Measurements from ENCODE around the gene JMJD8. TPM values are rescaled to one million over a fixed set of nuclear protein-coding genes. Genes with fewer than 3 reads are reported as not detected.
A peak's percentile ranks its signal among the peaks of the same experiment; 100 is the strongest.

Gene JMJD8
- total and polyA plus RNA-seq, 9 of the 15 experiments (the other 6 are each of a cell fraction or from before 2014, with no cell fraction given), result 1.2 to 50.6 (median 29.3) TPM

DNA sequence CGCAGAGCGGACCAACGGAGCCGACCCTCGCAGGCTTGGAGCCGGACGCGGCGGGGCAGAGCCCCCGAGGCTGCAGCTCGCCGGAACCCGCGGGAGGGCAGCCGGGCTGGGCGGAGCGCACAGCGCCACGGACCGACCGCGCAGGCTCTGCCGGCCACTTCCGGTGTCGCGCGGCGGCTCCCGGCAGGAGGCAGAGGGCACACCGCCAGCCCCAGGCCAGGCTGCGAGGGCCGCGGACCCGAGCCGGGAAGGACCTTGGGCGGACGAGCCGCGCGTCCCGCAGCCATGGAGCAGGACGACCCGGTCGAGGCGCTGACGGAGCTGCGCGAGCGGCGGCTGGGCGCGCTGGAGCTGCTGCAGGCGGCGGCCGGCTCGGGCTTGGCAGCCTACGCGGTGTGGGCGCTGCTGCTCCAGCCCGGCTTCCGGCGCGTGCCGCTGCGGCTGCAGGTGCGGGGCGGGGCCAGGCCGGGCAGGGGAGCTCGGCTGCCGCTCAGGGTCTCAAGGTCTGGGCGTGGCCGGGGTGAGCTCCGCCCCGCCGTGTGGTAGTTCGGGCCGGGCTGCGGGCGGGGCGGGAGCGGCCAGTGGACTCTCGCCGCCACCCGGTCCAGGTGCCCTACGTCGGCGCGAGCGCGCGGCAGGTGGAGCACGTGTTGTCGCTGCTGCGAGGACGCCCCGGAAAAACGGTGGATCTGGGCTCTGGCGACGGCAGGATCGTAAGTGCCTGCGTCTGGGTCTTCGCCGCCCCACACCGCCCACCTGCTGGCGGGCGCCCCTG lies 37.0 kb upstream of the JMJD8 start, which contains the start of gene ANTKMT (continued):
- TF ChIP-seq SMARCC2 (IDR thresholded peaks at IDR 0.05; ENCODE audit: low read depth), result no peak
- TF ChIP-seq, protein P1, sequence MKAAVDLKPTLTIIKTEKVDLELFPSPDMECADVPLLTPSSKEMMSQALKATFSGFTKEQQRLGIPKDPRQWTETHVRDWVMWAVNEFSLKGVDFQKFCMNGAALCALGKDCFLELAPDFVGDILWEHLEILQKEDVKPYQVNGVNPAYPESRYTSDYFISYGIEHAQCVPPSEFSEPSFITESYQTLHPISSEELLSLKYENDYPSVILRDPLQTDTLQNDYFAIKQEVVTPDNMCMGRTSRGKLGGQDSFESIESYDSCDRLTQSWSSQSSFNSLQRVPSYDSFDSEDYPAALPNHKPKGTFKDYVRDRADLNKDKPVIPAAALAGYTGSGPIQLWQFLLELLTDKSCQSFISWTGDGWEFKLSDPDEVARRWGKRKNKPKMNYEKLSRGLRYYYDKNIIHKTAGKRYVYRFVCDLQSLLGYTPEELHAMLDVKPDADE (conservative IDR thresholded peaks at IDR 0.05; ENCODE audit: control insufficient read depth, low read depth, low read length), result peak; percentile 82
- 0 out of 2 replicates have a peak, but pooled peaks have one; percentile 17 for TF ChIP-seq IRF2 (CRISPR knock-in tag; IDR thresholded peaks at IDR 0.05)
- peak; percentile 92 for TF ChIP-seq RBFOX2 (IDR thresholded peaks at IDR 0.05; ENCODE audit: low read depth, low read length)
- peak; percentile 73 for TF ChIP-seq POLR2AphosphoS5 (IDR thresholded peaks at IDR 0.05; ENCODE audit: control insufficient read depth, insufficient read depth, low read depth, low read length)
- peak; percentile 42 for TF ChIP-seq FIP1L1 (IDR thresholded peaks at IDR 0.05; ENCODE audit: low read depth, low read length, poor library complexity, severe bottlenecking)
- peak; percentile 17 for TF ChIP-seq PCBP1 (IDR thresholded peaks at IDR 0.05; ENCODE audit: low read depth, low read length, poor library complexity, severe bottlenecking)
- peak; percentile 71 for TF ChIP-seq RBM22 (IDR thresholded peaks at IDR 0.05; ENCODE audit: low read depth, low read length, poor library complexity, severe bottlenecking)
- TF ChIP-seq ZNF695 (CRISPR knock-in tag; IDR thresholded peaks at IDR 0.05), result no peak
- TF ChIP-seq, protein P2, sequence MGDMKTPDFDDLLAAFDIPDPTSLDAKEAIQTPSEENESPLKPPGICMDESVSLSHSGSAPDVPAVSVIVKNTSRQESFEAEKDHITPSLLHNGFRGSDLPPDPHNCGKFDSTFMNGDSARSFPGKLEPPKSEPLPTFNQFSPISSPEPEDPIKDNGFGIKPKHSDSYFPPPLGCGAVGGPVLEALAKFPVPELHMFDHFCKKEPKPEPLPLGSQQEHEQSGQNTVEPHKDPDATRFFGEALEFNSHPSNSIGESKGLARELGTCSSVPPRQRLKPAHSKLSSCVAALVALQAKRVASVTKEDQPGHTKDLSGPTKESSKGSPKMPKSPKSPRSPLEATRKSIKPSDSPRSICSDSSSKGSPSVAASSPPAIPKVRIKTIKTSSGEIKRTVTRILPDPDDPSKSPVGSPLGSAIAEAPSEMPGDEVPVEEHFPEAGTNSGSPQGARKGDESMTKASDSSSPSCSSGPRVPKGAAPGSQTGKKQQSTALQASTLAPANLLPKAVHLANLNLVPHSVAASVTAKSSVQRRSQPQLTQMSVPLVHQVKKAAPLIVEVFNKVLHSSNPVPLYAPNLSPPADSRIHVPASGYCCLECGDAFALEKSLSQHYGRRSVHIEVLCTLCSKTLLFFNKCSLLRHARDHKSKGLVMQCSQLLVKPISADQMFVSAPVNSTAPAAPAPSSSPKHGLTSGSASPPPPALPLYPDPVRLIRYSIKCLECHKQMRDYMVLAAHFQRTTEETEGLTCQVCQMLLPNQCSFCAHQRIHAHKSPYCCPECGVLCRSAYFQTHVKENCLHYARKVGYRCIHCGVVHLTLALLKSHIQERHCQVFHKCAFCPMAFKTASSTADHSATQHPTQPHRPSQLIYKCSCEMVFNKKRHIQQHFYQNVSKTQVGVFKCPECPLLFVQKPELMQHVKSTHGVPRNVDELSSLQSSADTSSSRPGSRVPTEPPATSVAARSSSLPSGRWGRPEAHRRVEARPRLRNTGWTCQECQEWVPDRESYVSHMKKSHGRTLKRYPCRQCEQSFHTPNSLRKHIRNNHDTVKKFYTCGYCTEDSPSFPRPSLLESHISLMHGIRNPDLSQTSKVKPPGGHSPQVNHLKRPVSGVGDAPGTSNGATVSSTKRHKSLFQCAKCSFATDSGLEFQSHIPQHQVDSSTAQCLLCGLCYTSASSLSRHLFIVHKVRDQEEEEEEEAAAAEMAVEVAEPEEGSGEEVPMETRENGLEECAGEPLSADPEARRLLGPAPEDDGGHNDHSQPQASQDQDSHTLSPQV (IDR thresholded peaks at IDR 0.05), result peak; percentile 67; the same call in 1 of the 2 replicates
- no peak for TF ChIP-seq ZNF668 (CRISPR knock-in tag; IDR thresholded peaks at IDR 0.05)
- TF ChIP-seq ZNF175 (CRISPR knock-in tag; IDR thresholded peaks at IDR 0.05; ENCODE audit: low read depth), result no peak
- TF ChIP-seq, protein P3, sequence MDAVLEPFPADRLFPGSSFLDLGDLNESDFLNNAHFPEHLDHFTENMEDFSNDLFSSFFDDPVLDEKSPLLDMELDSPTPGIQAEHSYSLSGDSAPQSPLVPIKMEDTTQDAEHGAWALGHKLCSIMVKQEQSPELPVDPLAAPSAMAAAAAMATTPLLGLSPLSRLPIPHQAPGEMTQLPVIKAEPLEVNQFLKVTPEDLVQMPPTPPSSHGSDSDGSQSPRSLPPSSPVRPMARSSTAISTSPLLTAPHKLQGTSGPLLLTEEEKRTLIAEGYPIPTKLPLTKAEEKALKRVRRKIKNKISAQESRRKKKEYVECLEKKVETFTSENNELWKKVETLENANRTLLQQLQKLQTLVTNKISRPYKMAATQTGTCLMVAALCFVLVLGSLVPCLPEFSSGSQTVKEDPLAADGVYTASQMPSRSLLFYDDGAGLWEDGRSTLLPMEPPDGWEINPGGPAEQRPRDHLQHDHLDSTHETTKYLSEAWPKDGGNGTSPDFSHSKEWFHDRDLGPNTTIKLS (IDR thresholded peaks at IDR 0.05; ENCODE audit: borderline replicate concordance, low read depth), result peak; percentile 84
- TF ChIP-seq TCFL5 (CRISPR knock-in tag; conservative IDR thresholded peaks at IDR 0.05), result no peak
- TF ChIP-seq C11orf30 (IDR thresholded peaks at IDR 0.05; ENCODE audit: low read depth), result peak; percentile 89; the same call in 1 of the 2 replicates
- TF ChIP-seq SP1 (CRISPR knock-in tag; IDR thresholded peaks at IDR 0.05), result peak; percentile 53
- no peak; a peak in 1 of 4 replicates for TF ChIP-seq TBL1XR1 (IDR thresholded peaks at IDR 0.05; ENCODE audit: low read length in 2 of 2)
- TF ChIP-seq, protein P4, sequence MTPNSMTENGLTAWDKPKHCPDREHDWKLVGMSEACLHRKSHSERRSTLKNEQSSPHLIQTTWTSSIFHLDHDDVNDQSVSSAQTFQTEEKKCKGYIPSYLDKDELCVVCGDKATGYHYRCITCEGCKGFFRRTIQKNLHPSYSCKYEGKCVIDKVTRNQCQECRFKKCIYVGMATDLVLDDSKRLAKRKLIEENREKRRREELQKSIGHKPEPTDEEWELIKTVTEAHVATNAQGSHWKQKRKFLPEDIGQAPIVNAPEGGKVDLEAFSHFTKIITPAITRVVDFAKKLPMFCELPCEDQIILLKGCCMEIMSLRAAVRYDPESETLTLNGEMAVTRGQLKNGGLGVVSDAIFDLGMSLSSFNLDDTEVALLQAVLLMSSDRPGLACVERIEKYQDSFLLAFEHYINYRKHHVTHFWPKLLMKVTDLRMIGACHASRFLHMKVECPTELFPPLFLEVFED (CRISPR knock-in tag; conservative IDR thresholded peaks at IDR 0.05), result no peak

All from K562 (cell line).